Transverse colon (tissue), 4 donors: ENCODE results near the gene CHD6. TPM values are rescaled to one million over a fixed set of nuclear protein-coding genes. Genes with fewer than 3 reads are reported as not detected.

ENCODE experiments used
- DNase-seq: peaks from one replicate; pipeline ENCODE4 v3.0.0-alpha.2; 2019
- H3K27ac ChIP-seq, 4 donors: fragments of 200-600 bp; sonication (generic); 2 replicates each; pipeline ENCODE4 v1.5.1; 2016 to 2018; ENCODE audit warnings: inconsistent platforms in 4 of 4
- H3K27me3 ChIP-seq: fragments of 200-600 bp; sonication (generic); 2 replicates; pipeline ENCODE4 v1.5.1; 2017; ENCODE audit warnings: inconsistent platforms
- H3K36me3 ChIP-seq, 4 donors: fragments of 200-600 bp; sonication (generic); 2 replicates each; pipeline ENCODE4 v1.5.1; 2017 to 2019; ENCODE audit warnings: inconsistent platforms in 4 of 4
- H3K4me1 ChIP-seq, 4 donors: fragments of 200-600 bp; sonication (generic); 2 replicates each; pipeline ENCODE4 v1.5.1; 2017 to 2020; ENCODE audit warnings: inconsistent platforms in 4 of 4
- H3K4me3 ChIP-seq, 4 donors: fragments of 200-600 bp; sonication (generic); 1 replicate in 1 of 4; 2 replicates in 3 of 4; pipeline versions ENCODE4 v1.5.1 to v1.6.1; 2017 to 2019; ENCODE audit warnings: inconsistent platforms in 4 of 4
- H3K9me3 ChIP-seq, 2 donors: fragments of 200-600 bp; sonication (generic); 2 replicates each; pipeline ENCODE4 v1.5.1; 2017 to 2019; ENCODE audit warnings: inconsistent platforms in 2 of 2
- CTCF ChIP-seq, 5 experiments: fragments of 200-600 bp in 3 of 5; fragments of 450-650 bp in 2 of 5; sonication (generic) in 3 of 5; IDR thresholded peaks; 1 replicate in 2 of 5; 2 replicates in 3 of 5; pipeline ENCODE4 v1.5.1; 2016 to 2017; ENCODE audit warnings: antibody characterized with exemption in 5 of 5, inconsistent platforms in 3 of 5, mild to moderate bottlenecking in 2 of 5, moderate library complexity in 1 of 5
- EP300 ChIP-seq: sonication (generic); formaldehyde crosslinking; IDR thresholded peaks from one replicate; pipeline ENCODE4 v1.6.1; 2017; ENCODE audit warnings: antibody characterized with exemption, low read depth
- POLR2A ChIP-seq: fragments of 450-650 bp; IDR thresholded peaks from one replicate; pipeline ENCODE4 v1.6.1; 2016; ENCODE audit warnings: antibody characterized with exemption, mild to moderate bottlenecking, moderate library complexity
- POLR2AphosphoS5 ChIP-seq, 3 donors: sonication (generic); formaldehyde crosslinking; IDR thresholded peaks; one replicate each; pipeline ENCODE4 v1.6.1; 2016; ENCODE audit warnings: antibody characterized with exemption in 3 of 3
- WGBS, 2 donors: methylation state at CpG; one replicate each; pipeline ENCODE4 v1.1.5; 2018; ENCODE audit warnings: low coverage in 1 of 2; 5-methylcytosine and 5-hydroxymethylcytosine counted together
- in situ Hi-C, 4 donors: fragments of 200-750 bp; cut with MboI; loops; one replicate each; pipeline versions ENCODE4 v1.15.0 to v1.15.1; 2017; ENCODE audit warnings: low sequenced_read_pairs in 3 of 4, low pct_ligation_motif_present in 1 of 4, low pct_unique_long_range_greater_than_20kb in 1 of 4
- intact Hi-C: fragments of 100-400 bp; cut with DNase I; formaldehyde crosslinking; loops from one replicate; pipeline ENCODE4 v1.15.1; 2023; ENCODE audit warnings: low total_unique reads
- total RNA-seq, 4 donors: library from RNA; depleted of rRNA; stranded (reverse); fragments of >200 nt; gene quantifications; one replicate each; pipeline ENCODE4 v1.1.0, GENCODE V29; 2016

The CHD6 gene
- total RNA-seq, 4 donors from 2014 or later = 27.3 to 42.1 (median 27.9) TPM

- WGBS, 2 donors = 98% methylated on average over 3 of the region's 3 CpGs; no CpG with 5 or more reads in 1 of the 2 donors
- intact Hi-C loops (no loop called here), in situ Hi-C loops (no loop called here)
- no peaks in the 10 kb centered on the region for H3K9me3 ChIP-seq
- no peak overlapping the region for H3K4me3 ChIP-seq
- peaks cover 0 to 8% (median 2%) of the 10 kb centered on the region in 4 donors for H3K36me3 ChIP-seq
- no peaks in the 10 kb centered on the region for H3K4me1 ChIP-seq
- DNase-seq = no peak
- H3K27me3 ChIP-seq = no peaks in the 10 kb centered on the region
- H3K27ac ChIP-seq = no peak overlapping the region
- TF ChIP-seq POLR2AphosphoS5 (IDR thresholded peaks at IDR 0.05) = no peak
- no peak for TF ChIP-seq CTCF (IDR thresholded peaks at IDR 0.05)
- no peak for TF ChIP-seq EP300
- TF ChIP-seq POLR2A = no peak
These were observed 263.0 kb downstream of the CHD6 start for GRCh38 chr20:41355192-41355591.

GRCh38 chr20:41353530-41353929 is 264.6 kb downstream of the CHD6 start:
- Histone ChIP-seq H3K4me3 (no peak overlapping the region), H3K27ac (no peak overlapping the region), H3K36me3 (peaks cover 0 to 14% (median 6%) of the 10 kb centered on the region in 4 donors), H3K27me3 (no peaks in the 10 kb centered on the region), H3K9me3 (no peaks in the 10 kb centered on the region), H3K4me1 (no peaks in the 10 kb centered on the region)
- intact Hi-C loops = no loop called here
- no peak for TF ChIP-seq EP300
- no peak for TF ChIP-seq POLR2AphosphoS5 (IDR thresholded peaks at IDR 0.05)
- TF ChIP-seq CTCF (IDR thresholded peaks at IDR 0.05) = no peak
- no peak for TF ChIP-seq POLR2A
- DNase-seq = no peak
- in situ Hi-C loops = no loop called here

GRCh38 chr20:41352666-41353065 is 265.5 kb downstream of the CHD6 start:
- Histone ChIP-seq H3K4me3 (no peak overlapping the region), H3K36me3 (peaks cover 0 to 13% (median 6%) of the 10 kb centered on the region in 4 donors)
- WGBS, 2 donors = 85% methylated on average over 5 of the region's 5 CpGs; no CpG with 5 or more reads in 1 of the 2 donors

GRCh38 chr20:41352106-41352505 is 266.1 kb downstream of the CHD6 start:
- Histone ChIP-seq H3K9me3 (no peaks in the 10 kb centered on the region), H3K4me3 (no peak overlapping the region), H3K36me3 (peaks cover 0 to 7% (median 6%) of the 10 kb centered on the region in 4 donors), H3K4me1 (no peaks in the 10 kb centered on the region), H3K27me3 (no peaks in the 10 kb centered on the region), H3K27ac (no peak overlapping the region)
- in situ Hi-C loops = no loop called here
- 81% methylated on average over 4 of the region's 4 CpGs; no CpG with 5 or more reads in 1 of the 2 donors for WGBS, 2 donors
- no peak for DNase-seq
- TF ChIP-seq EP300 (no peak), POLR2AphosphoS5 (IDR thresholded peaks at IDR 0.05) (no peak), CTCF (IDR thresholded peaks at IDR 0.05) (no peak), POLR2A (no peak)
- intact Hi-C loops = no loop called here

More at GRCh38 chr20:41352666-41353065, 265.5 kb downstream of the CHD6 start:
- no peaks in the 10 kb centered on the region for H3K4me1 ChIP-seq
- intact Hi-C loops (no loop called here), in situ Hi-C loops (no loop called here)
- DNase-seq = no peak
- TF ChIP-seq CTCF (IDR thresholded peaks at IDR 0.05) (no peak), POLR2AphosphoS5 (IDR thresholded peaks at IDR 0.05) (no peak), POLR2A (no peak), EP300 (no peak)
- no peaks in the 10 kb centered on the region for H3K9me3 ChIP-seq
- no peak overlapping the region for H3K27ac ChIP-seq
- no peaks in the 10 kb centered on the region for H3K27me3 ChIP-seq
